ENCODE data around the gene MSX2. TPM values are rescaled to one million over a fixed set of nuclear protein-coding genes. Genes with fewer than 3 reads are reported as not detected.

MSX2 gene
- total and polyA plus RNA-seq, 9 of the 15 experiments (the other 6 are each of a cell fraction or from before 2014, with no cell fraction given), result not detected

DNA sequence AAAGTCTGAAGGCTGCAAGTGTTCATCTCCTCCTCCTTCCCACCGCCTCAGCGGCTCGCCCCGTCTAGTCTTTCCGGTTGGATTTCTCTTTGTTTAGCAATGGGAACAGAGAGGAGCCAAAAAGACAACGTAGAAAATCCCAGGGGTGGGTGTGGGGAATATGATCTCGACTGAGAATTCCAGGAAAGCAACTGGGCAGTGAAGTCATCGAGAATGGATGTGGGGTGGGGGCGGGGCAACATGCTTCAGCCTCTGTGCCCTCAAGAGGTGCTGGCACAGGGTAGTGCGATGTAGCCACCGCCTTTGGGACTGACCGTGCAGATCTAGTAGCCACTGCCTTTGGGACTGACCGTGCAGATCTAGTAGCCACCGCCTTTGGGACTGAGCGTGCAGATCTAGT is 12.9 kb downstream of the MSX2 start (continued):
- TF ChIP-seq, protein P1, sequence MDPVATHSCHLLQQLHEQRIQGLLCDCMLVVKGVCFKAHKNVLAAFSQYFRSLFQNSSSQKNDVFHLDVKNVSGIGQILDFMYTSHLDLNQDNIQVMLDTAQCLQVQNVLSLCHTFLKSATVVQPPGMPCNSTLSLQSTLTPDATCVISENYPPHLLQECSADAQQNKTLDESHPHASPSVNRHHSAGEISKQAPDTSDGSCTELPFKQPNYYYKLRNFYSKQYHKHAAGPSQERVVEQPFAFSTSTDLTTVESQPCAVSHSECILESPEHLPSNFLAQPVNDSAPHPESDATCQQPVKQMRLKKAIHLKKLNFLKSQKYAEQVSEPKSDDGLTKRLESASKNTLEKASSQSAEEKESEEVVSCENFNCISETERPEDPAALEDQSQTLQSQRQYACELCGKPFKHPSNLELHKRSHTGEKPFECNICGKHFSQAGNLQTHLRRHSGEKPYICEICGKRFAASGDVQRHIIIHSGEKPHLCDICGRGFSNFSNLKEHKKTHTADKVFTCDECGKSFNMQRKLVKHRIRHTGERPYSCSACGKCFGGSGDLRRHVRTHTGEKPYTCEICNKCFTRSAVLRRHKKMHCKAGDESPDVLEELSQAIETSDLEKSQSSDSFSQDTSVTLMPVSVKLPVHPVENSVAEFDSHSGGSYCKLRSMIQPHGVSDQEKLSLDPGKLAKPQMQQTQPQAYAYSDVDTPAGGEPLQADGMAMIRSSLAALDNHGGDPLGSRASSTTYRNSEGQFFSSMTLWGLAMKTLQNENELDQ (CRISPR knock-in tag; IDR thresholded peaks at IDR 0.05; ENCODE audit: borderline replicate concordance), result no peak
- TF ChIP-seq, protein P2, sequence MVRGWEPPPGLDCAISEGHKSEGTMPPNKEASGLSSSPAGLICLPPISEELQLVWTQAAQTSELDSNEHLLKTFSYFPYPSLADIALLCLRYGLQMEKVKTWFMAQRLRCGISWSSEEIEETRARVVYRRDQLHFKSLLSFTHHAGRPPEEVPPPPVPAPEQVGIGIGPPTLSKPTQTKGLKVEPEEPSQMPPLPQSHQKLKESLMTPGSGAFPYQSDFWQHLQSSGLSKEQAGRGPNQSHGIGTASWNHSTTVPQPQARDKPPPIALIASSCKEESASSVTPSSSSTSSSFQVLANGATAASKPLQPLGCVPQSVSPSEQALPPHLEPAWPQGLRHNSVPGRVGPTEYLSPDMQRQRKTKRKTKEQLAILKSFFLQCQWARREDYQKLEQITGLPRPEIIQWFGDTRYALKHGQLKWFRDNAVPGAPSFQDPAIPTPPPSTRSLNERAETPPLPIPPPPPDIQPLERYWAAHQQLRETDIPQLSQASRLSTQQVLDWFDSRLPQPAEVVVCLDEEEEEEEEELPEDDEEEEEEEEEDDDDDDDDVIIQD (CRISPR knock-in tag; IDR thresholded peaks at IDR 0.05), result no peak
- TF ChIP-seq HNRNPH1 (optimal IDR thresholded peaks at IDR 0.05; ENCODE audit: low read depth, low read length) (no peak), ZNF77 (CRISPR knock-in tag; IDR thresholded peaks at IDR 0.05) (no peak), ILF3 (IDR thresholded peaks at IDR 0.05; ENCODE audit: borderline replicate concordance) (no peak)
- TF ChIP-seq, protein P3, sequence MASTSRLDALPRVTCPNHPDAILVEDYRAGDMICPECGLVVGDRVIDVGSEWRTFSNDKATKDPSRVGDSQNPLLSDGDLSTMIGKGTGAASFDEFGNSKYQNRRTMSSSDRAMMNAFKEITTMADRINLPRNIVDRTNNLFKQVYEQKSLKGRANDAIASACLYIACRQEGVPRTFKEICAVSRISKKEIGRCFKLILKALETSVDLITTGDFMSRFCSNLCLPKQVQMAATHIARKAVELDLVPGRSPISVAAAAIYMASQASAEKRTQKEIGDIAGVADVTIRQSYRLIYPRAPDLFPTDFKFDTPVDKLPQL (IDR thresholded peaks at IDR 0.05; ENCODE audit: extremely low read depth, insufficient read length), result no peak
- TF ChIP-seq, protein P4, sequence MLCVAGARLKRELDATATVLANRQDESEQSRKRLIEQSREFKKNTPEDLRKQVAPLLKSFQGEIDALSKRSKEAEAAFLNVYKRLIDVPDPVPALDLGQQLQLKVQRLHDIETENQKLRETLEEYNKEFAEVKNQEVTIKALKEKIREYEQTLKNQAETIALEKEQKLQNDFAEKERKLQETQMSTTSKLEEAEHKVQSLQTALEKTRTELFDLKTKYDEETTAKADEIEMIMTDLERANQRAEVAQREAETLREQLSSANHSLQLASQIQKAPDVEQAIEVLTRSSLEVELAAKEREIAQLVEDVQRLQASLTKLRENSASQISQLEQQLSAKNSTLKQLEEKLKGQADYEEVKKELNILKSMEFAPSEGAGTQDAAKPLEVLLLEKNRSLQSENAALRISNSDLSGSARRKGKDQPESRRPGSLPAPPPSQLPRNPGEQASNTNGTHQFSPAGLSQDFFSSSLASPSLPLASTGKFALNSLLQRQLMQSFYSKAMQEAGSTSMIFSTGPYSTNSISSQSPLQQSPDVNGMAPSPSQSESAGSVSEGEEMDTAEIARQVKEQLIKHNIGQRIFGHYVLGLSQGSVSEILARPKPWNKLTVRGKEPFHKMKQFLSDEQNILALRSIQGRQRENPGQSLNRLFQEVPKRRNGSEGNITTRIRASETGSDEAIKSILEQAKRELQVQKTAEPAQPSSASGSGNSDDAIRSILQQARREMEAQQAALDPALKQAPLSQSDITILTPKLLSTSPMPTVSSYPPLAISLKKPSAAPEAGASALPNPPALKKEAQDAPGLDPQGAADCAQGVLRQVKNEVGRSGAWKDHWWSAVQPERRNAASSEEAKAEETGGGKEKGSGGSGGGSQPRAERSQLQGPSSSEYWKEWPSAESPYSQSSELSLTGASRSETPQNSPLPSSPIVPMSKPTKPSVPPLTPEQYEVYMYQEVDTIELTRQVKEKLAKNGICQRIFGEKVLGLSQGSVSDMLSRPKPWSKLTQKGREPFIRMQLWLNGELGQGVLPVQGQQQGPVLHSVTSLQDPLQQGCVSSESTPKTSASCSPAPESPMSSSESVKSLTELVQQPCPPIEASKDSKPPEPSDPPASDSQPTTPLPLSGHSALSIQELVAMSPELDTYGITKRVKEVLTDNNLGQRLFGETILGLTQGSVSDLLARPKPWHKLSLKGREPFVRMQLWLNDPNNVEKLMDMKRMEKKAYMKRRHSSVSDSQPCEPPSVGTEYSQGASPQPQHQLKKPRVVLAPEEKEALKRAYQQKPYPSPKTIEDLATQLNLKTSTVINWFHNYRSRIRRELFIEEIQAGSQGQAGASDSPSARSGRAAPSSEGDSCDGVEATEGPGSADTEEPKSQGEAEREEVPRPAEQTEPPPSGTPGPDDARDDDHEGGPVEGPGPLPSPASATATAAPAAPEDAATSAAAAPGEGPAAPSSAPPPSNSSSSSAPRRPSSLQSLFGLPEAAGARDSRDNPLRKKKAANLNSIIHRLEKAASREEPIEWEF (CRISPR knock-in tag; IDR thresholded peaks at IDR 0.05), result no peak
